Measurements from ENCODE around the gene SLC4A5.

DNA sequence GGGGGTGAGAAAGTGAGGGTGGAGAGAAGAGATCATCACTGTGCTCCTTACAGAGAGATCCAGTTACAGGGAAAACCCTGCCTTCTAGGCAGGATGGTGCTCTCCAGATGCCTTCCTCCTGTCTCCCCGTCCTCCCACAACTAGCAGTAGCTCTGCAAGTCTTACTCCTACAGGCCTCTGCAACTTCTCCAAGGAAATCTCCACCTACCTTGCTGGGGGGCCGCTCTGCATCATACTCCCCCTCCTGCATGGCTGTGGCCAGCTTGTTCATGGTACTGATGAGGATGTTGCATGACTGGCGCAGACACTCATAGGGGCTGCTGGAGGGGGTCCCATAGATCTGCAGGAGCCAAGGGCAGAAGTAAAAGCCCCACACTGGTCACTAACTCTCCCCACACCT is 22.8 kb upstream of the SLC4A5 start:
- TF ChIP-seq, protein P1, sequence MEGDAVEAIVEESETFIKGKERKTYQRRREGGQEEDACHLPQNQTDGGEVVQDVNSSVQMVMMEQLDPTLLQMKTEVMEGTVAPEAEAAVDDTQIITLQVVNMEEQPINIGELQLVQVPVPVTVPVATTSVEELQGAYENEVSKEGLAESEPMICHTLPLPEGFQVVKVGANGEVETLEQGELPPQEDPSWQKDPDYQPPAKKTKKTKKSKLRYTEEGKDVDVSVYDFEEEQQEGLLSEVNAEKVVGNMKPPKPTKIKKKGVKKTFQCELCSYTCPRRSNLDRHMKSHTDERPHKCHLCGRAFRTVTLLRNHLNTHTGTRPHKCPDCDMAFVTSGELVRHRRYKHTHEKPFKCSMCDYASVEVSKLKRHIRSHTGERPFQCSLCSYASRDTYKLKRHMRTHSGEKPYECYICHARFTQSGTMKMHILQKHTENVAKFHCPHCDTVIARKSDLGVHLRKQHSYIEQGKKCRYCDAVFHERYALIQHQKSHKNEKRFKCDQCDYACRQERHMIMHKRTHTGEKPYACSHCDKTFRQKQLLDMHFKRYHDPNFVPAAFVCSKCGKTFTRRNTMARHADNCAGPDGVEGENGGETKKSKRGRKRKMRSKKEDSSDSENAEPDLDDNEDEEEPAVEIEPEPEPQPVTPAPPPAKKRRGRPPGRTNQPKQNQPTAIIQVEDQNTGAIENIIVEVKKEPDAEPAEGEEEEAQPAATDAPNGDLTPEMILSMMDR (IDR thresholded peaks at IDR 0.05) = no peak
- no peak for TF ChIP-seq POLR2AphosphoS5 (IDR thresholded peaks at IDR 0.05)
